WTC11 (cell line): Measurements from ENCODE around the gene ACVR1. TPM values are rescaled to one million over a fixed set of nuclear protein-coding genes. Genes with fewer than 3 reads are reported as not detected.

Experiments
- ATAC-seq: fragments of 200-7000 bp; cut with Tn5 transposase; 2 replicates; pipeline ENCODE4 v1.10.0; 2021; ENCODE audit warnings: mild to moderate bottlenecking, moderate library complexity
- CTCF ChIA-PET: fragments of 300-600 bp; sonication (Branson Sonifier 250); formaldehyde crosslinking; loops from one replicate; lab custom pipeline; 2021; ENCODE audit warnings: antibody characterized with exemption; lab: Charles Lee
- POLR2A ChIA-PET: fragments of 350-600 bp; sonication (Branson Sonifier 250); formaldehyde crosslinking; loops from one replicate; lab custom pipeline; 2021; ENCODE audit warnings: antibody characterized with exemption; lab: Charles Lee
- DNase-seq: peaks from one replicate; pipeline ENCODE4 v3.0.0; 2021; ENCODE audit warnings: low spot score
- H3K27ac Mint-ChIP-seq: 2 replicates; pipeline ENCODE4 v1.8.0; 2021; ENCODE audit warnings: mixed read lengths
- H3K27me3 Mint-ChIP-seq: 2 replicates; pipeline ENCODE4 v1.8.0; 2021; ENCODE audit warnings: low read depth, mild to moderate bottlenecking, moderate library complexity, mixed read lengths
- H3K36me3 Mint-ChIP-seq: 2 replicates; pipeline ENCODE4 v1.8.0; 2021; ENCODE audit warnings: mixed read lengths
- H3K4me1 Mint-ChIP-seq: 2 replicates; pipeline ENCODE4 v1.8.0; 2022; ENCODE audit warnings: mixed read lengths
- H3K4me3 Mint-ChIP-seq: 2 replicates; pipeline ENCODE4 v1.8.0; 2021; ENCODE audit warnings: mild to moderate bottlenecking, moderate library complexity, mixed read lengths
- H3K9me3 Mint-ChIP-seq: 2 replicates; pipeline ENCODE4 v1.8.0; 2021; ENCODE audit warnings: mixed read lengths
- EMX1 ChIP-seq: fragments of 250-450 bp; sonication (Bioruptor Pico); IDR thresholded peaks from 2 replicates; pipeline ENCODE4 v1.8.0; 2021; ENCODE audit warnings: mild to moderate bottlenecking
- JAZF1 ChIP-seq: fragments of 250-450 bp; sonication (Bioruptor Pico); IDR thresholded peaks from 2 replicates; pipeline ENCODE4 v1.9.0; 2021; ENCODE audit warnings: moderate library complexity, mild to moderate bottlenecking, inconsistent platforms
- MYBL2 ChIP-seq: sonication (generic); formaldehyde crosslinking; IDR thresholded peaks from 2 replicates; pipeline ENCODE4 v1.8.1; 2023; ENCODE audit warnings: mild to moderate bottlenecking, moderate library complexity, missing genetic modification reagents
- NR1H2 ChIP-seq: sonication (generic); formaldehyde crosslinking; IDR thresholded peaks from 2 replicates; pipeline ENCODE4 v1.9.0; 2021; ENCODE audit warnings: mild to moderate bottlenecking, moderate library complexity, missing genetic modification reagents
- NR2C2 ChIP-seq: sonication (generic); formaldehyde crosslinking; IDR thresholded peaks from 2 replicates; pipeline ENCODE4 v1.8.0; 2022; ENCODE audit warnings: mild to moderate bottlenecking, missing genetic modification reagents
- NR3C1 ChIP-seq: sonication (generic); formaldehyde crosslinking; conservative IDR thresholded peaks from 2 replicates; pipeline ENCODE4 v1.8.1; 2023; ENCODE audit warnings: low read depth, mild to moderate bottlenecking, missing genetic modification reagents
- RELA ChIP-seq: sonication (generic); formaldehyde crosslinking; IDR thresholded peaks from 2 replicates; pipeline ENCODE4 v1.8.1; 2022; ENCODE audit warnings: missing genetic modification reagents, mild to moderate bottlenecking, borderline replicate concordance
- TCF7 ChIP-seq: sonication (generic); formaldehyde crosslinking; IDR thresholded peaks from 2 replicates; pipeline ENCODE4 v1.8.0; 2022; ENCODE audit warnings: mild to moderate bottlenecking, low read depth, missing genetic modification reagents, moderate library complexity
- TEAD4 ChIP-seq: sonication (generic); formaldehyde crosslinking; IDR thresholded peaks from 2 replicates; pipeline ENCODE4 v1.8.0; 2022; ENCODE audit warnings: mild to moderate bottlenecking, missing genetic modification reagents
- TP53 ChIP-seq: sonication (generic); formaldehyde crosslinking; IDR thresholded peaks from 2 replicates; pipeline ENCODE4 v1.8.1; 2023; ENCODE audit warnings: mild to moderate bottlenecking, missing genetic modification reagents
- ZBTB21 ChIP-seq: sonication (generic); formaldehyde crosslinking; IDR thresholded peaks from 2 replicates; pipeline ENCODE4 v1.8.1; 2023; ENCODE audit warnings: mild to moderate bottlenecking, missing genetic modification reagents, borderline replicate concordance
- ZNF138 ChIP-seq: sonication (generic); formaldehyde crosslinking; conservative IDR thresholded peaks from 2 replicates; pipeline ENCODE4 v1.8.1; 2022; ENCODE audit warnings: mild to moderate bottlenecking, moderate library complexity, missing genetic modification reagents
- ZNF317 ChIP-seq: sonication (generic); formaldehyde crosslinking; IDR thresholded peaks from 2 replicates; pipeline ENCODE4 v1.8.1; 2023; ENCODE audit warnings: low read depth, mild to moderate bottlenecking, moderate library complexity, missing genetic modification reagents, borderline replicate concordance
- total RNA-seq: library from RNA; stranded (reverse); gene quantifications from 3 replicates; pipeline ENCODE4 v1.2.3, GENCODE V29; 2021
- TF ChIP-seq, protein P1 (sequence below): fragments of 250-450 bp; sonication (Bioruptor Pico); IDR thresholded peaks from 2 replicates; pipeline ENCODE4 v1.9.0; 2021; ENCODE audit warnings: mild to moderate bottlenecking
- TF ChIP-seq, protein P2 (sequence below): sonication (generic); formaldehyde crosslinking; IDR thresholded peaks from 2 replicates; pipeline ENCODE4 v1.8.1; 2022; ENCODE audit warnings: low read depth, missing genetic modification reagents, borderline replicate concordance
- TF ChIP-seq, protein P3 (sequence below): fragments of 250-450 bp; sonication (Bioruptor Pico); IDR thresholded peaks from 2 replicates; pipeline ENCODE4 v1.9.0; 2021; ENCODE audit warnings: mild to moderate bottlenecking
- TF ChIP-seq, protein P4 (sequence below): sonication (generic); formaldehyde crosslinking; IDR thresholded peaks from 2 replicates; pipeline ENCODE4 v1.8.1; 2023; ENCODE audit warnings: mild to moderate bottlenecking, missing genetic modification reagents, moderate library complexity
- TF ChIP-seq, protein P5 (sequence below): sonication (generic); formaldehyde crosslinking; conservative IDR thresholded peaks from 2 replicates; pipeline ENCODE4 v1.8.1; 2022; ENCODE audit warnings: mild to moderate bottlenecking, missing genetic modification reagents
- TF ChIP-seq, protein P6 (sequence below): fragments of 250-450 bp; sonication (Bioruptor Pico); IDR thresholded peaks from 2 replicates; pipeline ENCODE4 v1.8.0; 2021; ENCODE audit warnings: mild to moderate bottlenecking
- TF ChIP-seq, protein P7 (sequence below): fragments of 250-450 bp; sonication (Bioruptor Pico); IDR thresholded peaks from 2 replicates; pipeline ENCODE4 v1.9.0; 2021; ENCODE audit warnings: mild to moderate bottlenecking, borderline replicate concordance

ACVR1 gene
- total RNA-seq, 1 experiment from 2014 or later = 19.2 TPM

DNA sequence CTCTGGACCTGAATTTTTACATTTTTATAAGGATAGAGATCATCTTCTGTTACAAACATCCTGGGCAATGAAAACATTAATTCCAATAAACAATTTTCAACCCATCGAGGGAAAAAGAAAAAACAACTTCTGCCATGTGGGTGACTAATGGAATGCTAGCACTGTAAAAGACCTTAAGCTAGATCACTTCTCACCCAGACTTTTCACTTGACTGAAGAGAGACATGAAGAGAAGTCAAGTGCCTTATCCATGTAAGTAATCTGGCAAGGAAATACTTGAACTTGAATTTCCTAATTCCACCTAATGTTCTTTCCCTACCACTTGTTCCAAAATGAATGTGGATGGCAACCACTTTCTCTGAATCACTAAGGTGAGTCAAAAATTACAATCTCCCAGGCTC lies 149.2 kb downstream of the ACVR1 start:
- no peak for TF ChIP-seq ZNF138 (CRISPR knock-in tag)
- no peak for TF ChIP-seq NR1H2 (CRISPR knock-in tag)
- no peak for TF ChIP-seq JAZF1 (CRISPR knock-in tag)
- no peak for DNase-seq
- CTCF ChIA-PET = no interaction called here
- H3K27ac Mint-ChIP-seq = no peak overlapping the region
- H3K36me3 Mint-ChIP-seq = peaks cover 47% of the 10 kb centered on the region
- H3K4me1 Mint-ChIP-seq = no peaks in the 10 kb centered on the region
- H3K27me3 Mint-ChIP-seq = no peaks in the 10 kb centered on the region; the same call in 1 of the 2 replicates
- peaks cover 38% of the 10 kb centered on the region for H3K9me3 Mint-ChIP-seq
- no peak overlapping the region for H3K4me3 Mint-ChIP-seq
- no peak for ATAC-seq
- POLR2A ChIA-PET = no interaction called here

DNA sequence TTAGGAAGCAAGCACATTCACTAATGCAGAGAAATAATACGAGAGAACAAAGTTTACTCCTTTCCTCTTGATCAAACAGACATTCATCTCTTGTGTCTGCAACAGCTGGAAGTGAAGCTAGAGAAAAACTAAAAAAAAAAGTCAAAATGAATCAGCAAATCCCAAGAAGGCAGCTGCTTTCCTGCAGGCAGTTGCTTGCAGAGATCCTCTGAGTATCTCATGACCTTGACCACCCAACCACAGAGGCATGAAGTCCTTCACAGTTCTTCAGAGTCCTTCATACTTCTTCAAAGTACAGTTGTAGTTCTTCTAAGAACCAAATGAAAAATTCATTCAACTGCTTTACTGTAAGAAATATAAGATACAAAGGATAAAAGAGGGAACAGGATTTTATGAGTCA lies 150.3 kb downstream of the ACVR1 start:
- ChIA-PET POLR2A (no interaction called here), CTCF (no interaction called here)
- ATAC-seq (no peak), DNase-seq (no peak)
- Mint-ChIP-seq H3K27ac (no peak overlapping the region), H3K4me1 (no peaks in the 10 kb centered on the region), H3K9me3 (peaks cover 37% of the 10 kb centered on the region), H3K36me3 (peaks cover 45% of the 10 kb centered on the region), H3K27me3 (no peaks in the 10 kb centered on the region; the same call in 1 of the 2 replicates), H3K4me3 (no peak overlapping the region)
- TF ChIP-seq TCF7 (CRISPR knock-in tag) (no peak), MYBL2 (CRISPR knock-in tag) (no peak), EMX1 (CRISPR knock-in tag) (no peak), NR3C1 (CRISPR knock-in tag) (no peak), JAZF1 (CRISPR knock-in tag) (no peak), NR2C2 (CRISPR knock-in tag) (no peak), TP53 (no peak), ZBTB21 (CRISPR knock-in tag) (no peak), TEAD4 (CRISPR knock-in tag) (no peak), ZNF138 (CRISPR knock-in tag) (no peak), ZNF317 (CRISPR knock-in tag) (no peak), RELA (no peak)
- TF ChIP-seq, protein P1, sequence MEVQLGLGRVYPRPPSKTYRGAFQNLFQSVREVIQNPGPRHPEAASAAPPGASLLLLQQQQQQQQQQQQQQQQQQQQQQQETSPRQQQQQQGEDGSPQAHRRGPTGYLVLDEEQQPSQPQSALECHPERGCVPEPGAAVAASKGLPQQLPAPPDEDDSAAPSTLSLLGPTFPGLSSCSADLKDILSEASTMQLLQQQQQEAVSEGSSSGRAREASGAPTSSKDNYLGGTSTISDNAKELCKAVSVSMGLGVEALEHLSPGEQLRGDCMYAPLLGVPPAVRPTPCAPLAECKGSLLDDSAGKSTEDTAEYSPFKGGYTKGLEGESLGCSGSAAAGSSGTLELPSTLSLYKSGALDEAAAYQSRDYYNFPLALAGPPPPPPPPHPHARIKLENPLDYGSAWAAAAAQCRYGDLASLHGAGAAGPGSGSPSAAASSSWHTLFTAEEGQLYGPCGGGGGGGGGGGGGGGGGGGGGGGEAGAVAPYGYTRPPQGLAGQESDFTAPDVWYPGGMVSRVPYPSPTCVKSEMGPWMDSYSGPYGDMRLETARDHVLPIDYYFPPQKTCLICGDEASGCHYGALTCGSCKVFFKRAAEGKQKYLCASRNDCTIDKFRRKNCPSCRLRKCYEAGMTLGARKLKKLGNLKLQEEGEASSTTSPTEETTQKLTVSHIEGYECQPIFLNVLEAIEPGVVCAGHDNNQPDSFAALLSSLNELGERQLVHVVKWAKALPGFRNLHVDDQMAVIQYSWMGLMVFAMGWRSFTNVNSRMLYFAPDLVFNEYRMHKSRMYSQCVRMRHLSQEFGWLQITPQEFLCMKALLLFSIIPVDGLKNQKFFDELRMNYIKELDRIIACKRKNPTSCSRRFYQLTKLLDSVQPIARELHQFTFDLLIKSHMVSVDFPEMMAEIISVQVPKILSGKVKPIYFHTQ (CRISPR knock-in tag) = no peak
- TF ChIP-seq, protein P2, sequence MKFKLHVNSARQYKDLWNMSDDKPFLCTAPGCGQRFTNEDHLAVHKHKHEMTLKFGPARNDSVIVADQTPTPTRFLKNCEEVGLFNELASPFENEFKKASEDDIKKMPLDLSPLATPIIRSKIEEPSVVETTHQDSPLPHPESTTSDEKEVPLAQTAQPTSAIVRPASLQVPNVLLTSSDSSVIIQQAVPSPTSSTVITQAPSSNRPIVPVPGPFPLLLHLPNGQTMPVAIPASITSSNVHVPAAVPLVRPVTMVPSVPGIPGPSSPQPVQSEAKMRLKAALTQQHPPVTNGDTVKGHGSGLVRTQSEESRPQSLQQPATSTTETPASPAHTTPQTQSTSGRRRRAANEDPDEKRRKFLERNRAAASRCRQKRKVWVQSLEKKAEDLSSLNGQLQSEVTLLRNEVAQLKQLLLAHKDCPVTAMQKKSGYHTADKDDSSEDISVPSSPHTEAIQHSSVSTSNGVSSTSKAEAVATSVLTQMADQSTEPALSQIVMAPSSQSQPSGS (CRISPR knock-in tag) = no peak
- TF ChIP-seq, protein P3, sequence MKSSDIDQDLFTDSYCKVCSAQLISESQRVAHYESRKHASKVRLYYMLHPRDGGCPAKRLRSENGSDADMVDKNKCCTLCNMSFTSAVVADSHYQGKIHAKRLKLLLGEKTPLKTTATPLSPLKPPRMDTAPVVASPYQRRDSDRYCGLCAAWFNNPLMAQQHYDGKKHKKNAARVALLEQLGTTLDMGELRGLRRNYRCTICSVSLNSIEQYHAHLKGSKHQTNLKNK (CRISPR knock-in tag) = no peak
- TF ChIP-seq, protein P4, sequence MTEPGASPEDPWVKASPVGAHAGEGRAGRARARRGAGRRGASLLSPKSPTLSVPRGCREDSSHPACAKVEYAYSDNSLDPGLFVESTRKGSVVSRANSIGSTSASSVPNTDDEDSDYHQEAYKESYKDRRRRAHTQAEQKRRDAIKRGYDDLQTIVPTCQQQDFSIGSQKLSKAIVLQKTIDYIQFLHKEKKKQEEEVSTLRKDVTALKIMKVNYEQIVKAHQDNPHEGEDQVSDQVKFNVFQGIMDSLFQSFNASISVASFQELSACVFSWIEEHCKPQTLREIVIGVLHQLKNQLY (CRISPR knock-in tag) = no peak
- TF ChIP-seq, protein P5, sequence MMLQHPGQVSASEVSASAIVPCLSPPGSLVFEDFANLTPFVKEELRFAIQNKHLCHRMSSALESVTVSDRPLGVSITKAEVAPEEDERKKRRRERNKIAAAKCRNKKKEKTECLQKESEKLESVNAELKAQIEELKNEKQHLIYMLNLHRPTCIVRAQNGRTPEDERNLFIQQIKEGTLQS (CRISPR knock-in tag) = no peak
- TF ChIP-seq, protein P6, sequence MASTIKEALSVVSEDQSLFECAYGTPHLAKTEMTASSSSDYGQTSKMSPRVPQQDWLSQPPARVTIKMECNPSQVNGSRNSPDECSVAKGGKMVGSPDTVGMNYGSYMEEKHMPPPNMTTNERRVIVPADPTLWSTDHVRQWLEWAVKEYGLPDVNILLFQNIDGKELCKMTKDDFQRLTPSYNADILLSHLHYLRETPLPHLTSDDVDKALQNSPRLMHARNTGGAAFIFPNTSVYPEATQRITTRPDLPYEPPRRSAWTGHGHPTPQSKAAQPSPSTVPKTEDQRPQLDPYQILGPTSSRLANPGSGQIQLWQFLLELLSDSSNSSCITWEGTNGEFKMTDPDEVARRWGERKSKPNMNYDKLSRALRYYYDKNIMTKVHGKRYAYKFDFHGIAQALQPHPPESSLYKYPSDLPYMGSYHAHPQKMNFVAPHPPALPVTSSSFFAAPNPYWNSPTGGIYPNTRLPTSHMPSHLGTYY = no peak
- TF ChIP-seq, protein P7, sequence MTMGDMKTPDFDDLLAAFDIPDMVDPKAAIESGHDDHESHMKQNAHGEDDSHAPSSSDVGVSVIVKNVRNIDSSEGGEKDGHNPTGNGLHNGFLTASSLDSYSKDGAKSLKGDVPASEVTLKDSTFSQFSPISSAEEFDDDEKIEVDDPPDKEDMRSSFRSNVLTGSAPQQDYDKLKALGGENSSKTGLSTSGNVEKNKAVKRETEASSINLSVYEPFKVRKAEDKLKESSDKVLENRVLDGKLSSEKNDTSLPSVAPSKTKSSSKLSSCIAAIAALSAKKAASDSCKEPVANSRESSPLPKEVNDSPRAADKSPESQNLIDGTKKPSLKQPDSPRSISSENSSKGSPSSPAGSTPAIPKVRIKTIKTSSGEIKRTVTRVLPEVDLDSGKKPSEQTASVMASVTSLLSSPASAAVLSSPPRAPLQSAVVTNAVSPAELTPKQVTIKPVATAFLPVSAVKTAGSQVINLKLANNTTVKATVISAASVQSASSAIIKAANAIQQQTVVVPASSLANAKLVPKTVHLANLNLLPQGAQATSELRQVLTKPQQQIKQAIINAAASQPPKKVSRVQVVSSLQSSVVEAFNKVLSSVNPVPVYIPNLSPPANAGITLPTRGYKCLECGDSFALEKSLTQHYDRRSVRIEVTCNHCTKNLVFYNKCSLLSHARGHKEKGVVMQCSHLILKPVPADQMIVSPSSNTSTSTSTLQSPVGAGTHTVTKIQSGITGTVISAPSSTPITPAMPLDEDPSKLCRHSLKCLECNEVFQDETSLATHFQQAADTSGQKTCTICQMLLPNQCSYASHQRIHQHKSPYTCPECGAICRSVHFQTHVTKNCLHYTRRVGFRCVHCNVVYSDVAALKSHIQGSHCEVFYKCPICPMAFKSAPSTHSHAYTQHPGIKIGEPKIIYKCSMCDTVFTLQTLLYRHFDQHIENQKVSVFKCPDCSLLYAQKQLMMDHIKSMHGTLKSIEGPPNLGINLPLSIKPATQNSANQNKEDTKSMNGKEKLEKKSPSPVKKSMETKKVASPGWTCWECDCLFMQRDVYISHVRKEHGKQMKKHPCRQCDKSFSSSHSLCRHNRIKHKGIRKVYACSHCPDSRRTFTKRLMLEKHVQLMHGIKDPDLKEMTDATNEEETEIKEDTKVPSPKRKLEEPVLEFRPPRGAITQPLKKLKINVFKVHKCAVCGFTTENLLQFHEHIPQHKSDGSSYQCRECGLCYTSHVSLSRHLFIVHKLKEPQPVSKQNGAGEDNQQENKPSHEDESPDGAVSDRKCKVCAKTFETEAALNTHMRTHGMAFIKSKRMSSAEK (CRISPR knock-in tag) = no peak
